ENCODE results near the gene MED22. TPM values are rescaled to one million over a fixed set of nuclear protein-coding genes. Genes with fewer than 3 reads are reported as not detected.

Gene MED22
- total and polyA plus RNA-seq, 10 donors = 13.3 to 33.7 (median 28.3) TPM

DNA sequence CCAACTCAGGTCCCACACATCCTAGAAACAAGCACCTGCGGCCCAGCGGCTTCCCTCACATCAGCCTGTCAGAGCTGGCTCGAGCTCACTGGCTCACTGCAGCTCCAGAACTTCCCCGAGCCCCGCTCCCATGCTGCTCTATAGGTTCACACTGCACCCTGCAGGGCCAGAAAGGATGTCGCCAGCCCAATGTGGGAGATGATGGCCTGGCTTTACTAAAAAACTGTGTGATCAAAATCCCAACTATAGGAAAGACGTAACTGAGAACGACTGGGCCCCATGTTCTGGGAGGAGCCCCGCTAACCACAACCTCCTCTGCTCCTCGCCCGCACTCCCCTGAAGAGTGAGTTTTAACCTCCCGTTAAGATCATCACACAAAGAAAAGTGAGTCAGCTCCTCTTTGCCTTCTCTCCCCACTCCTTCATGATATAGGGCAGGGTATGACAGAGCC is 23.4 kb upstream of the MED22 start:
- 47 to 59% (median 49%) methylated on average over 9 to 12 of the region's 12 CpGs for WGBS, 5 donors
- Histone ChIP-seq H3K4me3 (peak overlapping the region in 3 of 8 donors; percentile 3 to 47 (median 14)), H3K27ac (peak overlapping the region; percentile 14 to 85 (median 72)), H3K9me3 (no peaks in the 10 kb centered on the region), H3K36me3 (peaks cover 0 to 73% (median 18%) of the 10 kb centered on the region in 6 donors), H3K27me3 (replicated peaks in 1 of 7) (no peaks in the 10 kb centered on the region), H3K4me1 (peaks cover 57 to 93% (median 82%) of the 10 kb centered on the region in 6 donors)
- TF ChIP-seq POLR2A (IDR thresholded peaks at IDR 0.05) = no peak
- TF ChIP-seq POLR2AphosphoS5 (IDR thresholded peaks at IDR 0.05) = no peak
- TF ChIP-seq, protein P1, sequence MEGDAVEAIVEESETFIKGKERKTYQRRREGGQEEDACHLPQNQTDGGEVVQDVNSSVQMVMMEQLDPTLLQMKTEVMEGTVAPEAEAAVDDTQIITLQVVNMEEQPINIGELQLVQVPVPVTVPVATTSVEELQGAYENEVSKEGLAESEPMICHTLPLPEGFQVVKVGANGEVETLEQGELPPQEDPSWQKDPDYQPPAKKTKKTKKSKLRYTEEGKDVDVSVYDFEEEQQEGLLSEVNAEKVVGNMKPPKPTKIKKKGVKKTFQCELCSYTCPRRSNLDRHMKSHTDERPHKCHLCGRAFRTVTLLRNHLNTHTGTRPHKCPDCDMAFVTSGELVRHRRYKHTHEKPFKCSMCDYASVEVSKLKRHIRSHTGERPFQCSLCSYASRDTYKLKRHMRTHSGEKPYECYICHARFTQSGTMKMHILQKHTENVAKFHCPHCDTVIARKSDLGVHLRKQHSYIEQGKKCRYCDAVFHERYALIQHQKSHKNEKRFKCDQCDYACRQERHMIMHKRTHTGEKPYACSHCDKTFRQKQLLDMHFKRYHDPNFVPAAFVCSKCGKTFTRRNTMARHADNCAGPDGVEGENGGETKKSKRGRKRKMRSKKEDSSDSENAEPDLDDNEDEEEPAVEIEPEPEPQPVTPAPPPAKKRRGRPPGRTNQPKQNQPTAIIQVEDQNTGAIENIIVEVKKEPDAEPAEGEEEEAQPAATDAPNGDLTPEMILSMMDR (IDR thresholded peaks at IDR 0.05 in 8 of 11, conservative IDR thresholded peaks at IDR 0.05 in 3 of 11) = no peak
- intact Hi-C loops (cut with DNase I; ENCODE audit: low total_unique reads) = no loop called here
- DNase-seq = peak; percentile 82

DNA sequence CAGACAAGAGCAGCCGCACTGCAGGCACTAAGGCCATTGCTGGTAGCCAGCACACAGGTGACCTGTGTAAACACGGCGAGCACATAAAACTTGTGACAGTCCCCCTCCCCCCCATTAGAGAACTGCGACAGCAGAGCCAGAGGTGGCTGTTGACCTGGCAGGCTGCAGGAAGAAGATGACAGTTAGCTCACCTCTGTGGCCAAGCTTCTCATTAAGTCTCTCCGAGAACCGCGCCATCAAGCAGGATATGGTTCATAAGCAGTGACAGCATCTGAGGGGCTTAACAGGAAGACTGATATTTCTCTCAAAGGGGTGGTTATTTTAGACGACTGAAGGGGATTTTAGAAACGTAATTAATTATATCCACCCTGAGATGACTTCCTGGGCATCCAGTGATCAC is 22.8 kb upstream of the MED22 start:
- no peak for DNase-seq
- Histone ChIP-seq H3K27me3 (replicated peaks in 1 of 7) (no peaks in the 10 kb centered on the region), H3K9me3 (no peaks in the 10 kb centered on the region), H3K27ac (peak overlapping the region; percentile 14 to 85 (median 72)), H3K36me3 (peaks cover 0 to 79% (median 24%) of the 10 kb centered on the region in 6 donors), H3K4me1 (peaks cover 57 to 93% (median 82%) of the 10 kb centered on the region in 6 donors), H3K4me3 (peak overlapping the region in 2 of 8 donors; percentile 3 to 47)
- 43 to 64% (median 60%) methylated on average over 7 to 9 of the region's 9 CpGs for WGBS, 5 donors
- TF ChIP-seq, protein P1 (IDR thresholded peaks at IDR 0.05 in 8 of 11, conservative IDR thresholded peaks at IDR 0.05 in 3 of 11) = no peak
- no peak for TF ChIP-seq POLR2A (IDR thresholded peaks at IDR 0.05)
- TF ChIP-seq POLR2AphosphoS5 (IDR thresholded peaks at IDR 0.05) = peak in 1 of 3 donors; percentile 34
- intact Hi-C loops (cut with DNase I; ENCODE audit: low total_unique reads) = no loop called here

GRCh38 chr9:133369933-133370332 is 22.0 kb upstream of the MED22 start:
- H3K4me1 ChIP-seq = peaks cover 57 to 93% (median 79%) of the 10 kb centered on the region in 6 donors
- no peak for DNase-seq
- H3K27ac ChIP-seq = peak overlapping the region in 7 of 8 donors; percentile 38 to 85 (median 77)
- 75 to 88% (median 82%) methylated on average over 7 of the region's 7 CpGs for whole genome bisulfite sequencing, 5 donors
- H3K36me3 ChIP-seq = peaks cover 0 to 86% (median 32%) of the 10 kb centered on the region in 6 donors
- H3K27me3 ChIP-seq (replicated peaks in 1 of 7) = no peaks in the 10 kb centered on the region
- H3K9me3 ChIP-seq = no peaks in the 10 kb centered on the region
- no peak for TF ChIP-seq POLR2AphosphoS5 (IDR thresholded peaks at IDR 0.05)
- TF ChIP-seq, protein P1 (IDR thresholded peaks at IDR 0.05 in 8 of 11, conservative IDR thresholded peaks at IDR 0.05 in 3 of 11) = no peak
- TF ChIP-seq POLR2A (IDR thresholded peaks at IDR 0.05) = no peak
- peak overlapping the region in 1 of 8 donors; percentile 47 for H3K4me3 ChIP-seq
- intact Hi-C loops (cut with DNase I; ENCODE audit: low total_unique reads) = no loop called here

GRCh38 chr9:133369422-133369821 is 21.5 kb upstream of the MED22 start:
- Histone ChIP-seq H3K27ac (peak overlapping the region in 7 of 8 donors; percentile 27 to 85 (median 77)), H3K4me3 (peak overlapping the region in 1 of 8 donors; percentile 47), H3K36me3 (peaks cover 0 to 91% (median 37%) of the 10 kb centered on the region in 6 donors), H3K27me3 (replicated peaks in 1 of 7) (no peaks in the 10 kb centered on the region), H3K9me3 (no peaks in the 10 kb centered on the region), H3K4me1 (peaks cover 53 to 91% (median 74%) of the 10 kb centered on the region in 6 donors)
- TF ChIP-seq POLR2A (IDR thresholded peaks at IDR 0.05) (no peak), POLR2AphosphoS5 (IDR thresholded peaks at IDR 0.05) (no peak)
- TF ChIP-seq, protein P1 (IDR thresholded peaks at IDR 0.05 in 8 of 11, conservative IDR thresholded peaks at IDR 0.05 in 3 of 11) = no peak
- no peak for DNase-seq
- 68 to 84% (median 79%) methylated on average over 6 of the region's 6 CpGs for WGBS, 5 donors
- intact Hi-C loops (cut with DNase I; ENCODE audit: low total_unique reads) = no loop called here

All from spleen (tissue), 11 donors.